HCT116 (cell line): ENCODE measurements around the gene FKBP5. TPM values are rescaled to one million over a fixed set of nuclear protein-coding genes. Genes with fewer than 3 reads are reported as not detected.

Experiments used
- ATAC-seq: fragments of 200-7000 bp; cut with Tn5 transposase; 2 replicates; pipeline ENCODE4 v1.9.1; 2020; ENCODE audit warnings: mild to moderate bottlenecking, moderate library complexity
- BruUV-seq: library from RNA; stranded (reverse); fragments of 400-500 nt; replicated peaks from 2 replicates; lab custom pipeline; 2021; lab: Mats Ljungman, UMichigan
- CTCF ChIA-PET: fragments of 300-600 bp; sonication (Branson Sonifier 250); formaldehyde crosslinking; loops from one replicate; lab custom pipeline; 2021; ENCODE audit warnings: antibody characterized with exemption; lab: Charles Lee
- POLR2A ChIA-PET: fragments of 300-600, 350-600 bp; sonication (Branson Sonifier 250); formaldehyde crosslinking; loops from one replicate; lab custom pipeline; 2021; ENCODE audit warnings: antibody characterized with exemption; lab: Charles Lee
- RAD21 ChIA-PET, 2 experiments: fragments of 300-600 bp; sonication (Branson Sonifier 250); formaldehyde crosslinking; loops; one replicate each; lab custom pipeline; 2023; ENCODE audit warnings: low total read pairs in 2 of 2; ENCODE audit not compliant: uncharacterized antibody in 2 of 2, unreplicated experiment in 2 of 2, low non-redundant PET in 1 of 2; lab: Charles Lee
- DNase-seq: peaks from one replicate; pipeline ENCODE4 v3.0.0-alpha.2; 2010; ENCODE audit warnings: low read depth, low spot score
- H2AFZ ChIP-seq: fragments of 200-600 bp; shearing (Covaris generic), sonication (generic); 2 replicates; pipeline ENCODE4 v1.6.1; 2017; ENCODE audit warnings: low read depth, mixed run types, mixed read lengths, antibody characterized with exemption, low read length; ENCODE audit not compliant: poor library complexity, severe bottlenecking
- H3K27ac ChIP-seq: 2 replicates; pipeline ENCODE4 v1.5.1; 2012; ENCODE audit warnings: low read depth, low read length
- H3K27me3 ChIP-seq: fragments of 200-600 bp; sonication (generic); 2 replicates; pipeline ENCODE4 v1.6.1; 2016; ENCODE audit warnings: mixed run types, low read length, mixed read lengths; ENCODE audit not compliant: insufficient read depth
- H3K36me3 ChIP-seq, 2 experiments: fragments of 200-500 bp in 1 of 2; fragments of 200-600 bp in 1 of 2; sonication (Bioruptor generic) in 1 of 2; sonication (generic) in 1 of 2; 2 replicates each; pipeline versions ENCODE4 v1.5.1 to v1.6.1; 2014 to 2016; ENCODE audit warnings: low read length in 2 of 2, inconsistent platforms in 1 of 2, mixed read lengths in 1 of 2, mixed run types in 1 of 2; ENCODE audit not compliant: insufficient read depth in 2 of 2, control insufficient read depth in 1 of 2
- H3K4me1 ChIP-seq, 2 experiments: fragments of 200-600 bp in 1 of 2; sonication (generic) in 1 of 2; 2 replicates each; pipeline versions ENCODE4 v1.5.1 to v1.6.1; 2012 to 2017; ENCODE audit warnings: low read length in 2 of 2, inconsistent platforms in 1 of 2, mild to moderate bottlenecking in 1 of 2, mixed read lengths in 1 of 2, mixed run types in 1 of 2, moderate library complexity in 1 of 2; ENCODE audit not compliant: insufficient read depth in 2 of 2, control insufficient read depth in 1 of 2
- H3K4me2 ChIP-seq: fragments of 200-600 bp; sonication (generic); 2 replicates; pipeline ENCODE4 v1.6.1; 2017; ENCODE audit warnings: mixed run types, low read length, mixed read lengths
- H3K4me3 ChIP-seq, 2 experiments: fragments of 200-600 bp in 1 of 2; sonication (generic) in 1 of 2; replicated peaks in 1 of 2; 2 replicates each; pipeline ENCODE4 v1.5.1; 2011 to 2016; ENCODE audit warnings: low read length in 2 of 2, control low read depth in 1 of 2, low read depth in 1 of 2, mild to moderate bottlenecking in 1 of 2, mixed read lengths in 1 of 2, mixed run types in 1 of 2
- H3K79me2 ChIP-seq: fragments of 200-600 bp; sonication (generic); 2 replicates; pipeline ENCODE4 v1.6.1; 2017; ENCODE audit warnings: mild to moderate bottlenecking, mixed run types, low read length, moderate library complexity, mixed read lengths; ENCODE audit not compliant: insufficient read depth
- H3K9ac ChIP-seq: fragments of 200-600 bp; sonication (generic); 2 replicates; pipeline ENCODE4 v1.6.1; 2016; ENCODE audit warnings: low read length, mixed read lengths
- H3K9me2 ChIP-seq: fragments of 200-600 bp; sonication (generic), shearing (Covaris generic); 2 replicates; pipeline ENCODE4 v1.6.1; 2017; ENCODE audit warnings: mixed run types, mild to moderate bottlenecking, moderate library complexity; ENCODE audit not compliant: insufficient read depth
- H3K9me3 ChIP-seq, 2 experiments: fragments of 200-500 bp in 1 of 2; fragments of 200-600 bp in 1 of 2; sonication (Bioruptor generic) in 1 of 2; sonication (generic) in 1 of 2; 2 replicates each; pipeline ENCODE4 v1.6.1; 2014 to 2017; ENCODE audit warnings: low read length in 2 of 2, mixed read lengths in 2 of 2, inconsistent platforms in 1 of 2, low read depth in 1 of 2, mild to moderate bottlenecking in 1 of 2, mixed run types in 1 of 2, moderate library complexity in 1 of 2; ENCODE audit not compliant: control insufficient read depth in 1 of 2, insufficient read depth in 1 of 2
- H4K20me1 ChIP-seq: fragments of 200-600 bp; sonication (generic), shearing (Covaris generic); 2 replicates; pipeline ENCODE4 v1.6.1; 2017; ENCODE audit warnings: mixed run types, mild to moderate bottlenecking, moderate library complexity; ENCODE audit not compliant: insufficient read depth
- CBX3 ChIP-seq: IDR thresholded peaks from 2 replicates; pipeline ENCODE4 v1.6.1; 2012; ENCODE audit warnings: low read depth
- CEBPB ChIP-seq: IDR thresholded peaks from 2 replicates; pipeline ENCODE4 v1.6.1; 2012; ENCODE audit warnings: low read depth
- EGR1 ChIP-seq: IDR thresholded peaks from 2 replicates; pipeline ENCODE4 v1.6.1; 2012; ENCODE audit warnings: low read depth
- ELF1 ChIP-seq: IDR thresholded peaks from 2 replicates; pipeline ENCODE4 v1.6.1; 2012; ENCODE audit warnings: low read depth, borderline replicate concordance
- FOSL1 ChIP-seq: IDR thresholded peaks from 2 replicates; pipeline ENCODE4 v1.6.1; 2012; ENCODE audit warnings: low read depth
- JUND ChIP-seq: IDR thresholded peaks from 2 replicates; pipeline ENCODE4 v1.6.1; 2012
- MAX ChIP-seq: IDR thresholded peaks from 2 replicates; pipeline ENCODE4 v1.6.1; 2012
- POLR2A ChIP-seq: IDR thresholded peaks from 2 replicates; pipeline ENCODE4 v1.7.0; 2011; ENCODE audit warnings: borderline replicate concordance; ENCODE audit not compliant: insufficient read depth, insufficient read length; ENCODE audit errors: extremely low read depth
- POLR2AphosphoS5 ChIP-seq: IDR thresholded peaks from 2 replicates; pipeline ENCODE4 v1.6.1; 2011; ENCODE audit warnings: mild to moderate bottlenecking, low read depth, low read length, moderate library complexity
- SIN3A ChIP-seq: IDR thresholded peaks from 2 replicates; pipeline ENCODE4 v1.6.1; 2012; ENCODE audit warnings: low read depth
- SP1 ChIP-seq: IDR thresholded peaks from 2 replicates; pipeline ENCODE4 v1.6.1; 2012; ENCODE audit warnings: low read depth
- SRF ChIP-seq: IDR thresholded peaks from 2 replicates; pipeline ENCODE4 v1.6.1; 2012; ENCODE audit warnings: low read depth
- TCF7L2 ChIP-seq: IDR thresholded peaks from 2 replicates; pipeline ENCODE4 v1.7.0; 2011; ENCODE audit warnings: borderline replicate concordance, inconsistent platforms; ENCODE audit not compliant: insufficient read depth, insufficient read length; ENCODE audit errors: extremely low read depth
- YY1 ChIP-seq: IDR thresholded peaks from 2 replicates; pipeline ENCODE4 v1.6.1; 2011; ENCODE audit warnings: low read length, low read depth, moderate library complexity, mild to moderate bottlenecking; ENCODE audit not compliant: insufficient replicate concordance; ENCODE audit errors: extremely low read depth
- ZFX ChIP-seq: fragments of 450-650 bp; IDR thresholded peaks from 2 replicates; pipeline ENCODE4 v1.6.1; 2017
- ZNF274 ChIP-seq: fragments of 200-500 bp; sonication (Bioruptor generic); IDR thresholded peaks from 2 replicates; pipeline ENCODE4 v1.6.1; 2014; ENCODE audit warnings: mild to moderate bottlenecking, low read depth, low read length, inconsistent platforms
- intact Hi-C: fragments of 100-400 bp; cut with micrococcal nuclease; formaldehyde crosslinking; loops from 2 replicates; pipeline ENCODE4 v1.10.0; 2022
- total RNA-seq: library from RNA; stranded (reverse); gene quantifications from one replicate; pipeline ENCODE4 v1.2.1, GENCODE V29; 2021; ENCODE audit not compliant: unreplicated experiment
- TF ChIP-seq, protein P1 (sequence below): IDR thresholded peaks from 2 replicates; pipeline ENCODE4 v1.6.1; 2012; ENCODE audit warnings: low read depth
- TF ChIP-seq, protein P2 (sequence below), 3 experiments: fragments of 200-600 bp in 1 of 3; sonication (generic) in 1 of 3; IDR thresholded peaks in 2 of 3; conservative IDR thresholded peaks in 1 of 3; 2 replicates each; pipeline ENCODE4 v1.5.1; 2012 to 2017; ENCODE audit warnings: low read depth in 2 of 3, low read length in 2 of 3, antibody characterized with exemption in 1 of 3, borderline replicate concordance in 1 of 3, control low read depth in 1 of 3, mild to moderate bottlenecking in 1 of 3, mixed read lengths in 1 of 3, mixed run types in 1 of 3, moderate library complexity in 1 of 3; ENCODE audit not compliant: insufficient read depth in 1 of 3
- TF ChIP-seq, protein P3 (sequence below): IDR thresholded peaks from 2 replicates; pipeline ENCODE4 v1.6.1; 2011; ENCODE audit warnings: mild to moderate bottlenecking, low read length, moderate library complexity; ENCODE audit not compliant: insufficient replicate concordance; ENCODE audit errors: extremely low read depth

Gene FKBP5
- total RNA-seq, 1 experiment from 2014 or later = 50.3 TPM

GRCh38 chr6:35587167-35587566, 101.5 kb downstream of the FKBP5 start:
- Histone ChIP-seq H4K20me1 (no peaks in the 10 kb centered on the region), H3K79me2 (no peaks in the 10 kb centered on the region; the same call in 1 of the 2 replicates), H3K9me3 (no peaks in the 10 kb centered on the region), H3K4me3 (no peak overlapping the region), H3K27me3 (no peaks in the 10 kb centered on the region), H3K4me1 (peaks cover 14 to 29% of the 10 kb centered on the region in 2 experiments), H3K36me3 (peaks cover 2 to 6% of the 10 kb centered on the region in 2 experiments; a peak in 2 of 4 replicates), H3K9me2 (no peaks in the 10 kb centered on the region), H3K27ac (no peak overlapping the region), H3K9ac (no peak overlapping the region), H3K4me2 (no peak overlapping the region), H2AFZ (no peak overlapping the region)
- RAD21 ChIA-PET = no interaction called here
- intact Hi-C loops = no loop called here
- CTCF ChIA-PET = interaction anchor here (1.8 to 6.4 kb wide), 2 partner anchors 140 to 149 kb away, joined by 4 to 73 read pairs; partner anchors contain the start of gene ARMC12
- no peak for ATAC-seq
- BruUV-seq = no TSS peak
- DNase-seq = no peak
- POLR2A ChIA-PET = no interaction called here
- TF ChIP-seq ZNF274 (no peak), EGR1 (no peak), ELF1 (no peak), YY1 (no peak), TCF7L2 (no peak), FOSL1 (no peak), SRF (no peak), ZFX (no peak), POLR2AphosphoS5 (no peak), POLR2A (no peak), SP1 (no peak), CBX3 (no peak), MAX (no peak), JUND (no peak), SIN3A (no peak), CEBPB (no peak)
- TF ChIP-seq, protein P1, sequence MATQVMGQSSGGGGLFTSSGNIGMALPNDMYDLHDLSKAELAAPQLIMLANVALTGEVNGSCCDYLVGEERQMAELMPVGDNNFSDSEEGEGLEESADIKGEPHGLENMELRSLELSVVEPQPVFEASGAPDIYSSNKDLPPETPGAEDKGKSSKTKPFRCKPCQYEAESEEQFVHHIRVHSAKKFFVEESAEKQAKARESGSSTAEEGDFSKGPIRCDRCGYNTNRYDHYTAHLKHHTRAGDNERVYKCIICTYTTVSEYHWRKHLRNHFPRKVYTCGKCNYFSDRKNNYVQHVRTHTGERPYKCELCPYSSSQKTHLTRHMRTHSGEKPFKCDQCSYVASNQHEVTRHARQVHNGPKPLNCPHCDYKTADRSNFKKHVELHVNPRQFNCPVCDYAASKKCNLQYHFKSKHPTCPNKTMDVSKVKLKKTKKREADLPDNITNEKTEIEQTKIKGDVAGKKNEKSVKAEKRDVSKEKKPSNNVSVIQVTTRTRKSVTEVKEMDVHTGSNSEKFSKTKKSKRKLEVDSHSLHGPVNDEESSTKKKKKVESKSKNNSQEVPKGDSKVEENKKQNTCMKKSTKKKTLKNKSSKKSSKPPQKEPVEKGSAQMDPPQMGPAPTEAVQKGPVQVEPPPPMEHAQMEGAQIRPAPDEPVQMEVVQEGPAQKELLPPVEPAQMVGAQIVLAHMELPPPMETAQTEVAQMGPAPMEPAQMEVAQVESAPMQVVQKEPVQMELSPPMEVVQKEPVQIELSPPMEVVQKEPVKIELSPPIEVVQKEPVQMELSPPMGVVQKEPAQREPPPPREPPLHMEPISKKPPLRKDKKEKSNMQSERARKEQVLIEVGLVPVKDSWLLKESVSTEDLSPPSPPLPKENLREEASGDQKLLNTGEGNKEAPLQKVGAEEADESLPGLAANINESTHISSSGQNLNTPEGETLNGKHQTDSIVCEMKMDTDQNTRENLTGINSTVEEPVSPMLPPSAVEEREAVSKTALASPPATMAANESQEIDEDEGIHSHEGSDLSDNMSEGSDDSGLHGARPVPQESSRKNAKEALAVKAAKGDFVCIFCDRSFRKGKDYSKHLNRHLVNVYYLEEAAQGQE = no peak
- TF ChIP-seq, protein P2, sequence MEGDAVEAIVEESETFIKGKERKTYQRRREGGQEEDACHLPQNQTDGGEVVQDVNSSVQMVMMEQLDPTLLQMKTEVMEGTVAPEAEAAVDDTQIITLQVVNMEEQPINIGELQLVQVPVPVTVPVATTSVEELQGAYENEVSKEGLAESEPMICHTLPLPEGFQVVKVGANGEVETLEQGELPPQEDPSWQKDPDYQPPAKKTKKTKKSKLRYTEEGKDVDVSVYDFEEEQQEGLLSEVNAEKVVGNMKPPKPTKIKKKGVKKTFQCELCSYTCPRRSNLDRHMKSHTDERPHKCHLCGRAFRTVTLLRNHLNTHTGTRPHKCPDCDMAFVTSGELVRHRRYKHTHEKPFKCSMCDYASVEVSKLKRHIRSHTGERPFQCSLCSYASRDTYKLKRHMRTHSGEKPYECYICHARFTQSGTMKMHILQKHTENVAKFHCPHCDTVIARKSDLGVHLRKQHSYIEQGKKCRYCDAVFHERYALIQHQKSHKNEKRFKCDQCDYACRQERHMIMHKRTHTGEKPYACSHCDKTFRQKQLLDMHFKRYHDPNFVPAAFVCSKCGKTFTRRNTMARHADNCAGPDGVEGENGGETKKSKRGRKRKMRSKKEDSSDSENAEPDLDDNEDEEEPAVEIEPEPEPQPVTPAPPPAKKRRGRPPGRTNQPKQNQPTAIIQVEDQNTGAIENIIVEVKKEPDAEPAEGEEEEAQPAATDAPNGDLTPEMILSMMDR (IDR thresholded peaks at IDR 0.05 in 2 of 3, conservative IDR thresholded peaks at IDR 0.05 in 1 of 3; ENCODE audit: borderline replicate concordance in 1 of 3, insufficient read depth in 1 of 3, low read depth in 2 of 3, low read length in 2 of 3) = no peak
- TF ChIP-seq, protein P3, sequence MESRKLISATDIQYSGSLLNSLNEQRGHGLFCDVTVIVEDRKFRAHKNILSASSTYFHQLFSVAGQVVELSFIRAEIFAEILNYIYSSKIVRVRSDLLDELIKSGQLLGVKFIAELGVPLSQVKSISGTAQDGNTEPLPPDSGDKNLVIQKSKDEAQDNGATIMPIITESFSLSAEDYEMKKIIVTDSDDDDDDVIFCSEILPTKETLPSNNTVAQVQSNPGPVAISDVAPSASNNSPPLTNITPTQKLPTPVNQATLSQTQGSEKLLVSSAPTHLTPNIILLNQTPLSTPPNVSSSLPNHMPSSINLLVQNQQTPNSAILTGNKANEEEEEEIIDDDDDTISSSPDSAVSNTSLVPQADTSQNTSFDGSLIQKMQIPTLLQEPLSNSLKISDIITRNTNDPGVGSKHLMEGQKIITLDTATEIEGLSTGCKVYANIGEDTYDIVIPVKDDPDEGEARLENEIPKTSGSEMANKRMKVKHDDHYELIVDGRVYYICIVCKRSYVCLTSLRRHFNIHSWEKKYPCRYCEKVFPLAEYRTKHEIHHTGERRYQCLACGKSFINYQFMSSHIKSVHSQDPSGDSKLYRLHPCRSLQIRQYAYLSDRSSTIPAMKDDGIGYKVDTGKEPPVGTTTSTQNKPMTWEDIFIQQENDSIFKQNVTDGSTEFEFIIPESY = no peak
